HCT116 (cell line): ENCODE measurements around the gene PCBP3. TPM values are rescaled to one million over a fixed set of nuclear protein-coding genes. Genes with fewer than 3 reads are reported as not detected.

Experiments
- ATAC-seq: fragments of 200-7000 bp; cut with Tn5 transposase; 2 replicates; pipeline ENCODE4 v1.9.1; 2020; ENCODE audit warnings: mild to moderate bottlenecking, moderate library complexity
- BruUV-seq: library from RNA; stranded (reverse); fragments of 400-500 nt; replicated peaks from 2 replicates; lab custom pipeline; 2021; lab: Mats Ljungman, UMichigan
- CTCF ChIA-PET: fragments of 300-600 bp; sonication (Branson Sonifier 250); formaldehyde crosslinking; loops from one replicate; lab custom pipeline; 2021; ENCODE audit warnings: antibody characterized with exemption; lab: Charles Lee
- POLR2A ChIA-PET: fragments of 300-600, 350-600 bp; sonication (Branson Sonifier 250); formaldehyde crosslinking; loops from one replicate; lab custom pipeline; 2021; ENCODE audit warnings: antibody characterized with exemption; lab: Charles Lee
- RAD21 ChIA-PET, 2 experiments: fragments of 300-600 bp; sonication (Branson Sonifier 250); formaldehyde crosslinking; loops; one replicate each; lab custom pipeline; 2023; ENCODE audit warnings: low total read pairs in 2 of 2; ENCODE audit not compliant: uncharacterized antibody in 2 of 2, unreplicated experiment in 2 of 2, low non-redundant PET in 1 of 2; lab: Charles Lee
- DNase-seq: peaks from one replicate; pipeline ENCODE4 v3.0.0-alpha.2; 2010; ENCODE audit warnings: low read depth, low spot score
- H2AFZ ChIP-seq: fragments of 200-600 bp; shearing (Covaris generic), sonication (generic); 2 replicates; pipeline ENCODE4 v1.6.1; 2017; ENCODE audit warnings: low read depth, mixed run types, mixed read lengths, antibody characterized with exemption, low read length; ENCODE audit not compliant: poor library complexity, severe bottlenecking
- H3K27ac ChIP-seq: 2 replicates; pipeline ENCODE4 v1.5.1; 2012; ENCODE audit warnings: low read depth, low read length
- H3K27me3 ChIP-seq: fragments of 200-600 bp; sonication (generic); 2 replicates; pipeline ENCODE4 v1.6.1; 2016; ENCODE audit warnings: mixed run types, low read length, mixed read lengths; ENCODE audit not compliant: insufficient read depth
- H3K36me3 ChIP-seq, 2 experiments: fragments of 200-500 bp in 1 of 2; fragments of 200-600 bp in 1 of 2; sonication (Bioruptor generic) in 1 of 2; sonication (generic) in 1 of 2; 2 replicates each; pipeline versions ENCODE4 v1.5.1 to v1.6.1; 2014 to 2016; ENCODE audit warnings: low read length in 2 of 2, inconsistent platforms in 1 of 2, mixed read lengths in 1 of 2, mixed run types in 1 of 2; ENCODE audit not compliant: insufficient read depth in 2 of 2, control insufficient read depth in 1 of 2
- H3K4me1 ChIP-seq, 2 experiments: fragments of 200-600 bp in 1 of 2; sonication (generic) in 1 of 2; 2 replicates each; pipeline versions ENCODE4 v1.5.1 to v1.6.1; 2012 to 2017; ENCODE audit warnings: low read length in 2 of 2, inconsistent platforms in 1 of 2, mild to moderate bottlenecking in 1 of 2, mixed read lengths in 1 of 2, mixed run types in 1 of 2, moderate library complexity in 1 of 2; ENCODE audit not compliant: insufficient read depth in 2 of 2, control insufficient read depth in 1 of 2
- H3K4me2 ChIP-seq: fragments of 200-600 bp; sonication (generic); 2 replicates; pipeline ENCODE4 v1.6.1; 2017; ENCODE audit warnings: mixed run types, low read length, mixed read lengths
- H3K4me3 ChIP-seq, 2 experiments: fragments of 200-600 bp in 1 of 2; sonication (generic) in 1 of 2; replicated peaks in 1 of 2; 2 replicates each; pipeline ENCODE4 v1.5.1; 2011 to 2016; ENCODE audit warnings: low read length in 2 of 2, control low read depth in 1 of 2, low read depth in 1 of 2, mild to moderate bottlenecking in 1 of 2, mixed read lengths in 1 of 2, mixed run types in 1 of 2
- H3K79me2 ChIP-seq: fragments of 200-600 bp; sonication (generic); 2 replicates; pipeline ENCODE4 v1.6.1; 2017; ENCODE audit warnings: mild to moderate bottlenecking, mixed run types, low read length, moderate library complexity, mixed read lengths; ENCODE audit not compliant: insufficient read depth
- H3K9ac ChIP-seq: fragments of 200-600 bp; sonication (generic); 2 replicates; pipeline ENCODE4 v1.6.1; 2016; ENCODE audit warnings: low read length, mixed read lengths
- H3K9me2 ChIP-seq: fragments of 200-600 bp; sonication (generic), shearing (Covaris generic); 2 replicates; pipeline ENCODE4 v1.6.1; 2017; ENCODE audit warnings: mixed run types, mild to moderate bottlenecking, moderate library complexity; ENCODE audit not compliant: insufficient read depth
- H3K9me3 ChIP-seq, 2 experiments: fragments of 200-500 bp in 1 of 2; fragments of 200-600 bp in 1 of 2; sonication (Bioruptor generic) in 1 of 2; sonication (generic) in 1 of 2; 2 replicates each; pipeline ENCODE4 v1.6.1; 2014 to 2017; ENCODE audit warnings: low read length in 2 of 2, mixed read lengths in 2 of 2, inconsistent platforms in 1 of 2, low read depth in 1 of 2, mild to moderate bottlenecking in 1 of 2, mixed run types in 1 of 2, moderate library complexity in 1 of 2; ENCODE audit not compliant: control insufficient read depth in 1 of 2, insufficient read depth in 1 of 2
- H4K20me1 ChIP-seq: fragments of 200-600 bp; sonication (generic), shearing (Covaris generic); 2 replicates; pipeline ENCODE4 v1.6.1; 2017; ENCODE audit warnings: mixed run types, mild to moderate bottlenecking, moderate library complexity; ENCODE audit not compliant: insufficient read depth
- CBX3 ChIP-seq: IDR thresholded peaks from 2 replicates; pipeline ENCODE4 v1.6.1; 2012; ENCODE audit warnings: low read depth
- CEBPB ChIP-seq: IDR thresholded peaks from 2 replicates; pipeline ENCODE4 v1.6.1; 2012; ENCODE audit warnings: low read depth
- ELF1 ChIP-seq: IDR thresholded peaks from 2 replicates; pipeline ENCODE4 v1.6.1; 2012; ENCODE audit warnings: low read depth, borderline replicate concordance
- EZH2 ChIP-seq: fragments of 200-600 bp; sonication (generic); IDR thresholded peaks from 2 replicates; pipeline ENCODE4 v1.6.1; 2017; ENCODE audit warnings: antibody characterized with exemption, mixed run types
- FOSL1 ChIP-seq: IDR thresholded peaks from 2 replicates; pipeline ENCODE4 v1.6.1; 2012; ENCODE audit warnings: low read depth
- MAX ChIP-seq: IDR thresholded peaks from 2 replicates; pipeline ENCODE4 v1.6.1; 2012
- RAD21 ChIP-seq: IDR thresholded peaks from 2 replicates; pipeline ENCODE4 v1.6.1; 2012; ENCODE audit warnings: low read depth, mild to moderate bottlenecking
- SIN3A ChIP-seq: IDR thresholded peaks from 2 replicates; pipeline ENCODE4 v1.6.1; 2012; ENCODE audit warnings: low read depth
- SRF ChIP-seq: IDR thresholded peaks from 2 replicates; pipeline ENCODE4 v1.6.1; 2012; ENCODE audit warnings: low read depth
- TCF7L2 ChIP-seq: IDR thresholded peaks from 2 replicates; pipeline ENCODE4 v1.7.0; 2011; ENCODE audit warnings: borderline replicate concordance, inconsistent platforms; ENCODE audit not compliant: insufficient read depth, insufficient read length; ENCODE audit errors: extremely low read depth
- ZFX ChIP-seq: fragments of 450-650 bp; IDR thresholded peaks from 2 replicates; pipeline ENCODE4 v1.6.1; 2017
- intact Hi-C: fragments of 100-400 bp; cut with micrococcal nuclease; formaldehyde crosslinking; loops from 2 replicates; pipeline ENCODE4 v1.10.0; 2022
- total RNA-seq: library from RNA; stranded (reverse); gene quantifications from one replicate; pipeline ENCODE4 v1.2.1, GENCODE V29; 2021; ENCODE audit not compliant: unreplicated experiment
- TF ChIP-seq, protein P1 (sequence below): IDR thresholded peaks from 2 replicates; pipeline ENCODE4 v1.6.1; 2012; ENCODE audit warnings: low read depth
- TF ChIP-seq, protein P2 (sequence below): IDR thresholded peaks from 2 replicates; pipeline ENCODE4 v1.6.1; 2011; ENCODE audit warnings: mild to moderate bottlenecking, low read length, moderate library complexity; ENCODE audit not compliant: insufficient replicate concordance; ENCODE audit errors: extremely low read depth

Gene PCBP3
- total RNA-seq, 1 experiment from 2014 or later: 3.1 TPM

DNA sequence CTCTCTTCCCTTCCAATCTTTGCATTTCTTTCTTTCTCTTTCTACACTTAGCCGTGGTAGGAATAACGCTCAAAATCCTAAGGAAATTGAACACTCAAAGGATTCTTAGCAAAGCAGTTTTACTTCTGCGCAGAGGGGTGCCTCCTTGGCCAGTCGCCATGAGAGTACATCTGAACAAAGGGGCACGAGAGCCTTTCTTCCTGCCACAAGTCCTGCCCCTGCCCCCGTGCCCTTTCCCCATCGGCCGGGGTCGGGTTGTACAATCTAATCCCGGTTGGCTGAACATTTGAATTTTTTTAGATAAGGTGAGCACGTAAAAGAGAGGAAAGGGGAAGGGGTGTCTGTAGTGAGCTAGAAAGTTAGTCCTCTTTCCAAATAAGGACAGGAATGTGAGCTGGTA is 309.4 kb downstream of the PCBP3 start:
- RAD21 ChIA-PET: no interaction called here
- Histone ChIP-seq H3K9me2 (no peaks in the 10 kb centered on the region), H3K9me3 (no peaks in the 10 kb centered on the region), H3K36me3 (no peaks in the 10 kb centered on the region), H2AFZ (no peak overlapping the region), H3K4me3 (no peak overlapping the region), H3K4me2 (no peak overlapping the region), H4K20me1 (no peaks in the 10 kb centered on the region), H3K4me1 (peaks cover 11 to 12% of the 10 kb centered on the region in 2 experiments; a peak in 3 of 4 replicates), H3K27me3 (no peaks in the 10 kb centered on the region), H3K9ac (no peak overlapping the region), H3K79me2 (no peaks in the 10 kb centered on the region), H3K27ac (no peak overlapping the region)
- POLR2A ChIA-PET: no interaction called here
- ATAC-seq (no peak), DNase-seq (no peak)
- intact Hi-C loops: no loop called here
- CTCF ChIA-PET: no interaction called here
- TF ChIP-seq CBX3 (no peak), EZH2 (no peak), MAX (no peak), CEBPB (no peak), ZFX (no peak), SIN3A (no peak), FOSL1 (no peak), SRF (no peak), TCF7L2 (no peak), ELF1 (no peak), RAD21 (no peak)
- TF ChIP-seq, protein P1, sequence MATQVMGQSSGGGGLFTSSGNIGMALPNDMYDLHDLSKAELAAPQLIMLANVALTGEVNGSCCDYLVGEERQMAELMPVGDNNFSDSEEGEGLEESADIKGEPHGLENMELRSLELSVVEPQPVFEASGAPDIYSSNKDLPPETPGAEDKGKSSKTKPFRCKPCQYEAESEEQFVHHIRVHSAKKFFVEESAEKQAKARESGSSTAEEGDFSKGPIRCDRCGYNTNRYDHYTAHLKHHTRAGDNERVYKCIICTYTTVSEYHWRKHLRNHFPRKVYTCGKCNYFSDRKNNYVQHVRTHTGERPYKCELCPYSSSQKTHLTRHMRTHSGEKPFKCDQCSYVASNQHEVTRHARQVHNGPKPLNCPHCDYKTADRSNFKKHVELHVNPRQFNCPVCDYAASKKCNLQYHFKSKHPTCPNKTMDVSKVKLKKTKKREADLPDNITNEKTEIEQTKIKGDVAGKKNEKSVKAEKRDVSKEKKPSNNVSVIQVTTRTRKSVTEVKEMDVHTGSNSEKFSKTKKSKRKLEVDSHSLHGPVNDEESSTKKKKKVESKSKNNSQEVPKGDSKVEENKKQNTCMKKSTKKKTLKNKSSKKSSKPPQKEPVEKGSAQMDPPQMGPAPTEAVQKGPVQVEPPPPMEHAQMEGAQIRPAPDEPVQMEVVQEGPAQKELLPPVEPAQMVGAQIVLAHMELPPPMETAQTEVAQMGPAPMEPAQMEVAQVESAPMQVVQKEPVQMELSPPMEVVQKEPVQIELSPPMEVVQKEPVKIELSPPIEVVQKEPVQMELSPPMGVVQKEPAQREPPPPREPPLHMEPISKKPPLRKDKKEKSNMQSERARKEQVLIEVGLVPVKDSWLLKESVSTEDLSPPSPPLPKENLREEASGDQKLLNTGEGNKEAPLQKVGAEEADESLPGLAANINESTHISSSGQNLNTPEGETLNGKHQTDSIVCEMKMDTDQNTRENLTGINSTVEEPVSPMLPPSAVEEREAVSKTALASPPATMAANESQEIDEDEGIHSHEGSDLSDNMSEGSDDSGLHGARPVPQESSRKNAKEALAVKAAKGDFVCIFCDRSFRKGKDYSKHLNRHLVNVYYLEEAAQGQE: no peak
- TF ChIP-seq, protein P2, sequence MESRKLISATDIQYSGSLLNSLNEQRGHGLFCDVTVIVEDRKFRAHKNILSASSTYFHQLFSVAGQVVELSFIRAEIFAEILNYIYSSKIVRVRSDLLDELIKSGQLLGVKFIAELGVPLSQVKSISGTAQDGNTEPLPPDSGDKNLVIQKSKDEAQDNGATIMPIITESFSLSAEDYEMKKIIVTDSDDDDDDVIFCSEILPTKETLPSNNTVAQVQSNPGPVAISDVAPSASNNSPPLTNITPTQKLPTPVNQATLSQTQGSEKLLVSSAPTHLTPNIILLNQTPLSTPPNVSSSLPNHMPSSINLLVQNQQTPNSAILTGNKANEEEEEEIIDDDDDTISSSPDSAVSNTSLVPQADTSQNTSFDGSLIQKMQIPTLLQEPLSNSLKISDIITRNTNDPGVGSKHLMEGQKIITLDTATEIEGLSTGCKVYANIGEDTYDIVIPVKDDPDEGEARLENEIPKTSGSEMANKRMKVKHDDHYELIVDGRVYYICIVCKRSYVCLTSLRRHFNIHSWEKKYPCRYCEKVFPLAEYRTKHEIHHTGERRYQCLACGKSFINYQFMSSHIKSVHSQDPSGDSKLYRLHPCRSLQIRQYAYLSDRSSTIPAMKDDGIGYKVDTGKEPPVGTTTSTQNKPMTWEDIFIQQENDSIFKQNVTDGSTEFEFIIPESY: no peak
- BruUV-seq: no TSS peak
